ENCODE results near the gene MIA2.

The MIA2 gene

GRCh38 chr14:39265806-39266524 lies 32.2 kb downstream of the MIA2 start:
- peak overlapping the region; percentile 84 for H3K27ac ChIP-seq (ENCODE audit: poor library complexity, severe bottlenecking)
- no peaks in the 10 kb centered on the region for H3K27me3 ChIP-seq (ENCODE audit: insufficient read depth, poor library complexity, severe bottlenecking)
- TF ChIP-seq CTCF (IDR thresholded peaks at IDR 0.05; ENCODE audit: poor library complexity, severe bottlenecking), result no peak
- H3K4me1 ChIP-seq (ENCODE audit: insufficient read depth, poor library complexity, severe bottlenecking), result peaks cover 21% of the 10 kb centered on the region
- peak overlapping the region; percentile 59 for H3K4me3 ChIP-seq (ENCODE audit: severe bottlenecking)
- ATAC-seq (ENCODE audit: low read depth) (no peak), DNase-seq (ENCODE audit: low spot score) (no peak)
- H3K9me3 ChIP-seq (ENCODE audit: severe bottlenecking), result no peaks in the 10 kb centered on the region
- no peaks in the 10 kb centered on the region for H3K36me3 ChIP-seq (ENCODE audit: low read depth)

GRCh38 chr14:39266525-39266870 lies 32.8 kb downstream of the MIA2 start:
- Histone ChIP-seq H3K4me3 (ENCODE audit: severe bottlenecking) (peak overlapping the region; percentile 59), H3K27me3 (ENCODE audit: insufficient read depth, poor library complexity, severe bottlenecking) (no peaks in the 10 kb centered on the region), H3K36me3 (ENCODE audit: low read depth) (no peaks in the 10 kb centered on the region), H3K4me1 (ENCODE audit: insufficient read depth, poor library complexity, severe bottlenecking) (peaks cover 21% of the 10 kb centered on the region), H3K9me3 (ENCODE audit: severe bottlenecking) (no peaks in the 10 kb centered on the region), H3K27ac (ENCODE audit: poor library complexity, severe bottlenecking) (peak overlapping the region; percentile 84)
- peak; percentile 85 for DNase-seq (ENCODE audit: low spot score)
- ATAC-seq (ENCODE audit: low read depth), result peak; percentile 55
- TF ChIP-seq CTCF (IDR thresholded peaks at IDR 0.05; ENCODE audit: poor library complexity, severe bottlenecking), result no peak

GRCh38 chr14:39266871-39267607 lies 33.3 kb downstream of the MIA2 start:
- H3K27me3 ChIP-seq (ENCODE audit: insufficient read depth, poor library complexity, severe bottlenecking), result no peaks in the 10 kb centered on the region
- TF ChIP-seq CTCF (IDR thresholded peaks at IDR 0.05; ENCODE audit: poor library complexity, severe bottlenecking), result no peak
- H3K36me3 ChIP-seq (ENCODE audit: low read depth), result no peaks in the 10 kb centered on the region
- ATAC-seq (ENCODE audit: low read depth), result peak; percentile 89
- peak overlapping the region; percentile 84 for H3K27ac ChIP-seq (ENCODE audit: poor library complexity, severe bottlenecking)
- no peaks in the 10 kb centered on the region for H3K9me3 ChIP-seq (ENCODE audit: severe bottlenecking)
- peak overlapping the region; percentile 59 for H3K4me3 ChIP-seq (ENCODE audit: severe bottlenecking)
- H3K4me1 ChIP-seq (ENCODE audit: insufficient read depth, poor library complexity, severe bottlenecking), result peaks cover 21% of the 10 kb centered on the region
- DNase-seq (ENCODE audit: low spot score), result peak; percentile 89

GRCh38 chr14:39267608-39268005 lies 33.9 kb downstream of the MIA2 start:
- no peak; the same call in 2 of the 3 replicates for ATAC-seq (ENCODE audit: low read depth)
- H3K4me1 ChIP-seq (ENCODE audit: insufficient read depth, poor library complexity, severe bottlenecking), result peaks cover 21% of the 10 kb centered on the region

More at GRCh38 chr14:39267608-39268005, 33.9 kb downstream of the MIA2 start:
- H3K9me3 ChIP-seq (ENCODE audit: severe bottlenecking), result no peaks in the 10 kb centered on the region
- DNase-seq (ENCODE audit: low spot score), result no peak
- peak overlapping the region; percentile 84 for H3K27ac ChIP-seq (ENCODE audit: poor library complexity, severe bottlenecking)
- no peaks in the 10 kb centered on the region for H3K27me3 ChIP-seq (ENCODE audit: insufficient read depth, poor library complexity, severe bottlenecking)
- no peaks in the 10 kb centered on the region for H3K36me3 ChIP-seq (ENCODE audit: low read depth)
- no peak for TF ChIP-seq CTCF (IDR thresholded peaks at IDR 0.05; ENCODE audit: poor library complexity, severe bottlenecking)
- H3K4me3 ChIP-seq (ENCODE audit: severe bottlenecking), result peak overlapping the region; percentile 59

Data from RWPE2 (cell line).